Measurements from ENCODE around the gene LY6G5C. TPM values are rescaled to one million over a fixed set of nuclear protein-coding genes. Genes with fewer than 3 reads are reported as not detected.

LY6G5C gene
- total RNA-seq, 2 donors from 2014 or later = not detected

- no peak for ATAC-seq (ENCODE audit: insufficient number of reproducible peaks, low FRiP score, low read depth)
- no peak for DNase-seq (ENCODE audit: low spot score)
- Histone ChIP-seq H3K4me1 (ENCODE audit: control insufficient read depth in 1 of 2, low read depth in 2 of 2) (peaks cover 8 to 15% of the 10 kb centered on the region in 2 donors), H3K9me3 (no peaks in the 10 kb centered on the region), H3K27me3 (replicated peaks; ENCODE audit: insufficient read depth) (no peaks in the 10 kb centered on the region), H3K4me3 (no peak within 1 kb of the TSS), H3K36me3 (peaks cover 26% of the 10 kb centered on the region), H3K27ac (no peak within 1 kb of the TSS)
- no peak for TF ChIP-seq CTCF (IDR thresholded peaks at IDR 0.05)
These were observed 42.5 kb upstream of the LY6G5C start, which contains the start of gene MPIG6B for GRCh38 chr6:31723245-31723979. Gene MPIG6B (plus strand): TSS chr6:31723373. CDS start chr6:31723384, 11 bp downstream.

- H3K4me3 ChIP-seq = no peak overlapping the region
- H3K27me3 ChIP-seq (replicated peaks; ENCODE audit: insufficient read depth) = no peaks in the 10 kb centered on the region
- H3K36me3 ChIP-seq = peaks cover 17% of the 10 kb centered on the region
- H3K4me1 ChIP-seq (ENCODE audit: control insufficient read depth in 1 of 2, low read depth in 2 of 2) = peaks cover 0 to 3% of the 10 kb centered on the region in 2 donors
- H3K27ac ChIP-seq = no peak overlapping the region
- no peak for TF ChIP-seq CTCF (IDR thresholded peaks at IDR 0.05)
- ATAC-seq (ENCODE audit: insufficient number of reproducible peaks, low FRiP score, low read depth) (no peak), DNase-seq (ENCODE audit: low spot score) (no peak)
- H3K9me3 ChIP-seq = no peaks in the 10 kb centered on the region
These were observed 41.3 kb upstream of the LY6G5C start for GRCh38 chr6:31722173-31722572.

GRCh38 chr6:31721351-31722020 is 40.6 kb upstream of the LY6G5C start, which contains the start of gene LY6G6C:
Gene LY6G6C (minus strand): TSS chr6:31721746. CDS start chr6:31721679, 67 bp downstream.
- no peak within 1 kb of the TSS for H3K4me3 ChIP-seq
- H3K36me3 ChIP-seq = peaks cover 10% of the 10 kb centered on the region
- H3K9me3 ChIP-seq = no peaks in the 10 kb centered on the region
- no peaks in the 10 kb centered on the region for H3K27me3 ChIP-seq (replicated peaks; ENCODE audit: insufficient read depth)
- no peak within 1 kb of the TSS for H3K27ac ChIP-seq
- no peak for ATAC-seq (ENCODE audit: insufficient number of reproducible peaks, low FRiP score, low read depth)
- no peak for DNase-seq (ENCODE audit: low spot score)
- no peaks in the 10 kb centered on the region for H3K4me1 ChIP-seq (ENCODE audit: control insufficient read depth in 1 of 2, low read depth in 2 of 2)
- no peak for TF ChIP-seq CTCF (IDR thresholded peaks at IDR 0.05)

- H3K36me3 ChIP-seq = no peaks in the 10 kb centered on the region
- no peaks in the 10 kb centered on the region for H3K27me3 ChIP-seq (replicated peaks; ENCODE audit: insufficient read depth)
- TF ChIP-seq CTCF (IDR thresholded peaks at IDR 0.05) = no peak
- no peak overlapping the region for H3K4me3 ChIP-seq
- H3K27ac ChIP-seq = no peak overlapping the region
- no peaks in the 10 kb centered on the region for H3K4me1 ChIP-seq (ENCODE audit: control insufficient read depth in 1 of 2, low read depth in 2 of 2)
- no peaks in the 10 kb centered on the region for H3K9me3 ChIP-seq
- no peak for ATAC-seq (ENCODE audit: insufficient number of reproducible peaks, low FRiP score, low read depth)
- DNase-seq (ENCODE audit: low spot score) = no peak
These were observed 39.4 kb upstream of the LY6G5C start for GRCh38 chr6:31720196-31720770.

GRCh38 chr6:31719001-31719400 is 38.1 kb upstream of the LY6G5C start:
- Histone ChIP-seq H3K36me3 (no peaks in the 10 kb centered on the region), H3K9me3 (no peaks in the 10 kb centered on the region), H3K4me3 (no peak overlapping the region), H3K27me3 (replicated peaks; ENCODE audit: insufficient read depth) (no peaks in the 10 kb centered on the region), H3K27ac (no peak overlapping the region), H3K4me1 (ENCODE audit: control insufficient read depth in 1 of 2, low read depth in 2 of 2) (no peaks in the 10 kb centered on the region)
- no peak for DNase-seq (ENCODE audit: low spot score)
- TF ChIP-seq CTCF (IDR thresholded peaks at IDR 0.05) = no peak
- ATAC-seq (ENCODE audit: insufficient number of reproducible peaks, low FRiP score, low read depth) = no peak

Measured in thoracic aorta (tissue), 2 donors.